HCT116 (cell line): Measurements from ENCODE around the gene HS6ST1. TPM values are rescaled to one million over a fixed set of nuclear protein-coding genes. Genes with fewer than 3 reads are reported as not detected.

Source experiments
- ATAC-seq: fragments of 200-7000 bp; cut with Tn5 transposase; 2 replicates; pipeline ENCODE4 v1.9.1; 2020; ENCODE audit warnings: mild to moderate bottlenecking, moderate library complexity
- BruUV-seq: library from RNA; stranded (reverse); fragments of 400-500 nt; replicated peaks from 2 replicates; lab custom pipeline; 2021; lab: Mats Ljungman, UMichigan
- CTCF ChIA-PET: fragments of 300-600 bp; sonication (Branson Sonifier 250); formaldehyde crosslinking; loops from one replicate; lab custom pipeline; 2021; ENCODE audit warnings: antibody characterized with exemption; lab: Charles Lee
- POLR2A ChIA-PET: fragments of 300-600, 350-600 bp; sonication (Branson Sonifier 250); formaldehyde crosslinking; loops from one replicate; lab custom pipeline; 2021; ENCODE audit warnings: antibody characterized with exemption; lab: Charles Lee
- RAD21 ChIA-PET, 2 experiments: fragments of 300-600 bp; sonication (Branson Sonifier 250); formaldehyde crosslinking; loops; one replicate each; lab custom pipeline; 2023; ENCODE audit warnings: low total read pairs in 2 of 2; ENCODE audit not compliant: uncharacterized antibody in 2 of 2, unreplicated experiment in 2 of 2, low non-redundant PET in 1 of 2; lab: Charles Lee
- DNase-seq: peaks from one replicate; pipeline ENCODE4 v3.0.0-alpha.2; 2010; ENCODE audit warnings: low read depth, low spot score
- H2AFZ ChIP-seq: fragments of 200-600 bp; shearing (Covaris generic), sonication (generic); 2 replicates; pipeline ENCODE4 v1.6.1; 2017; ENCODE audit warnings: low read depth, mixed run types, mixed read lengths, antibody characterized with exemption, low read length; ENCODE audit not compliant: poor library complexity, severe bottlenecking
- H3K27ac ChIP-seq: 2 replicates; pipeline ENCODE4 v1.5.1; 2012; ENCODE audit warnings: low read depth, low read length
- H3K27me3 ChIP-seq: fragments of 200-600 bp; sonication (generic); 2 replicates; pipeline ENCODE4 v1.6.1; 2016; ENCODE audit warnings: mixed run types, low read length, mixed read lengths; ENCODE audit not compliant: insufficient read depth
- H3K36me3 ChIP-seq, 2 experiments: fragments of 200-500 bp in 1 of 2; fragments of 200-600 bp in 1 of 2; sonication (Bioruptor generic) in 1 of 2; sonication (generic) in 1 of 2; 2 replicates each; pipeline versions ENCODE4 v1.5.1 to v1.6.1; 2014 to 2016; ENCODE audit warnings: low read length in 2 of 2, inconsistent platforms in 1 of 2, mixed read lengths in 1 of 2, mixed run types in 1 of 2; ENCODE audit not compliant: insufficient read depth in 2 of 2, control insufficient read depth in 1 of 2
- H3K4me1 ChIP-seq, 2 experiments: fragments of 200-600 bp in 1 of 2; sonication (generic) in 1 of 2; 2 replicates each; pipeline versions ENCODE4 v1.5.1 to v1.6.1; 2012 to 2017; ENCODE audit warnings: low read length in 2 of 2, inconsistent platforms in 1 of 2, mild to moderate bottlenecking in 1 of 2, mixed read lengths in 1 of 2, mixed run types in 1 of 2, moderate library complexity in 1 of 2; ENCODE audit not compliant: insufficient read depth in 2 of 2, control insufficient read depth in 1 of 2
- H3K4me2 ChIP-seq: fragments of 200-600 bp; sonication (generic); 2 replicates; pipeline ENCODE4 v1.6.1; 2017; ENCODE audit warnings: mixed run types, low read length, mixed read lengths
- H3K4me3 ChIP-seq, 2 experiments: fragments of 200-600 bp in 1 of 2; sonication (generic) in 1 of 2; replicated peaks in 1 of 2; 2 replicates each; pipeline ENCODE4 v1.5.1; 2011 to 2016; ENCODE audit warnings: low read length in 2 of 2, control low read depth in 1 of 2, low read depth in 1 of 2, mild to moderate bottlenecking in 1 of 2, mixed read lengths in 1 of 2, mixed run types in 1 of 2
- H3K79me2 ChIP-seq: fragments of 200-600 bp; sonication (generic); 2 replicates; pipeline ENCODE4 v1.6.1; 2017; ENCODE audit warnings: mild to moderate bottlenecking, mixed run types, low read length, moderate library complexity, mixed read lengths; ENCODE audit not compliant: insufficient read depth
- H3K9ac ChIP-seq: fragments of 200-600 bp; sonication (generic); 2 replicates; pipeline ENCODE4 v1.6.1; 2016; ENCODE audit warnings: low read length, mixed read lengths
- H3K9me2 ChIP-seq: fragments of 200-600 bp; sonication (generic), shearing (Covaris generic); 2 replicates; pipeline ENCODE4 v1.6.1; 2017; ENCODE audit warnings: mixed run types, mild to moderate bottlenecking, moderate library complexity; ENCODE audit not compliant: insufficient read depth
- H3K9me3 ChIP-seq, 2 experiments: fragments of 200-500 bp in 1 of 2; fragments of 200-600 bp in 1 of 2; sonication (Bioruptor generic) in 1 of 2; sonication (generic) in 1 of 2; 2 replicates each; pipeline ENCODE4 v1.6.1; 2014 to 2017; ENCODE audit warnings: low read length in 2 of 2, mixed read lengths in 2 of 2, inconsistent platforms in 1 of 2, low read depth in 1 of 2, mild to moderate bottlenecking in 1 of 2, mixed run types in 1 of 2, moderate library complexity in 1 of 2; ENCODE audit not compliant: control insufficient read depth in 1 of 2, insufficient read depth in 1 of 2
- H4K20me1 ChIP-seq: fragments of 200-600 bp; sonication (generic), shearing (Covaris generic); 2 replicates; pipeline ENCODE4 v1.6.1; 2017; ENCODE audit warnings: mixed run types, mild to moderate bottlenecking, moderate library complexity; ENCODE audit not compliant: insufficient read depth
- ATF3 ChIP-seq: IDR thresholded peaks from 2 replicates; pipeline ENCODE4 v1.6.1; 2012
- CBX3 ChIP-seq: IDR thresholded peaks from 2 replicates; pipeline ENCODE4 v1.6.1; 2012; ENCODE audit warnings: low read depth
- CTCF ChIP-seq, 3 experiments: fragments of 200-600 bp in 1 of 3; sonication (generic) in 1 of 3; IDR thresholded peaks in 2 of 3; conservative IDR thresholded peaks in 1 of 3; 2 replicates each; pipeline ENCODE4 v1.5.1; 2012 to 2017; ENCODE audit warnings: low read depth in 2 of 3, low read length in 2 of 3, antibody characterized with exemption in 1 of 3, borderline replicate concordance in 1 of 3, control low read depth in 1 of 3, mild to moderate bottlenecking in 1 of 3, mixed read lengths in 1 of 3, mixed run types in 1 of 3, moderate library complexity in 1 of 3; ENCODE audit not compliant: insufficient read depth in 1 of 3
- ELF1 ChIP-seq: IDR thresholded peaks from 2 replicates; pipeline ENCODE4 v1.6.1; 2012; ENCODE audit warnings: low read depth, borderline replicate concordance
- EZH2phosphoT487 ChIP-seq: fragments of 200-600 bp; IDR thresholded peaks from 2 replicates; pipeline ENCODE4 v1.6.1; 2018; ENCODE audit warnings: antibody characterized with exemption, borderline replicate concordance
- FOSL1 ChIP-seq: IDR thresholded peaks from 2 replicates; pipeline ENCODE4 v1.6.1; 2012; ENCODE audit warnings: low read depth
- POLR2A ChIP-seq: IDR thresholded peaks from 2 replicates; pipeline ENCODE4 v1.7.0; 2011; ENCODE audit warnings: borderline replicate concordance; ENCODE audit not compliant: insufficient read depth, insufficient read length; ENCODE audit errors: extremely low read depth
- RAD21 ChIP-seq: IDR thresholded peaks from 2 replicates; pipeline ENCODE4 v1.6.1; 2012; ENCODE audit warnings: low read depth, mild to moderate bottlenecking
- REST ChIP-seq: IDR thresholded peaks from 2 replicates; pipeline ENCODE4 v1.6.1; 2012; ENCODE audit warnings: low read depth
- SIN3A ChIP-seq: IDR thresholded peaks from 2 replicates; pipeline ENCODE4 v1.6.1; 2012; ENCODE audit warnings: low read depth
- SP1 ChIP-seq: IDR thresholded peaks from 2 replicates; pipeline ENCODE4 v1.6.1; 2012; ENCODE audit warnings: low read depth
- SRF ChIP-seq: IDR thresholded peaks from 2 replicates; pipeline ENCODE4 v1.6.1; 2012; ENCODE audit warnings: low read depth
- TCF7L2 ChIP-seq: IDR thresholded peaks from 2 replicates; pipeline ENCODE4 v1.7.0; 2011; ENCODE audit warnings: borderline replicate concordance, inconsistent platforms; ENCODE audit not compliant: insufficient read depth, insufficient read length; ENCODE audit errors: extremely low read depth
- YY1 ChIP-seq: IDR thresholded peaks from 2 replicates; pipeline ENCODE4 v1.6.1; 2011; ENCODE audit warnings: low read length, low read depth, moderate library complexity, mild to moderate bottlenecking; ENCODE audit not compliant: insufficient replicate concordance; ENCODE audit errors: extremely low read depth
- ZNF274 ChIP-seq: fragments of 200-500 bp; sonication (Bioruptor generic); IDR thresholded peaks from 2 replicates; pipeline ENCODE4 v1.6.1; 2014; ENCODE audit warnings: mild to moderate bottlenecking, low read depth, low read length, inconsistent platforms
- intact Hi-C: fragments of 100-400 bp; cut with micrococcal nuclease; formaldehyde crosslinking; loops from 2 replicates; pipeline ENCODE4 v1.10.0; 2022
- total RNA-seq: library from RNA; stranded (reverse); gene quantifications from one replicate; pipeline ENCODE4 v1.2.1, GENCODE V29; 2021; ENCODE audit not compliant: unreplicated experiment

The HS6ST1 gene
- total RNA-seq, 1 experiment from 2014 or later: 35.0 TPM

GRCh38 chr2:128310761-128311160, 7.9 kb downstream of the HS6ST1 start:
- H3K4me1 ChIP-seq: peaks cover 24 to 29% of the 10 kb centered on the region in 2 experiments
- no peak overlapping the region for H3K27ac ChIP-seq
- H4K20me1 ChIP-seq: no peaks in the 10 kb centered on the region; the same call in 1 of the 2 replicates
- H3K9me2 ChIP-seq: no peaks in the 10 kb centered on the region
- H3K4me2 ChIP-seq: no peak overlapping the region
- ChIA-PET RAD21 (no interaction called here), POLR2A (no interaction called here), CTCF (no interaction called here)
- H3K9ac ChIP-seq: no peak overlapping the region
- BruUV-seq: no TSS peak
- no peak for TF ChIP-seq SP1
- no peak for TF ChIP-seq YY1
- TF ChIP-seq SIN3A: no peak
- TF ChIP-seq ZNF274: no peak
- TF ChIP-seq ATF3: no peak
- H3K79me2 ChIP-seq: peaks cover 100% of the 10 kb centered on the region
- H2AFZ ChIP-seq: no peak overlapping the region
- DNase-seq (no peak), ATAC-seq (no peak)
- peaks cover 0 to 6% of the 10 kb centered on the region in 2 experiments; a peak in 3 of 4 replicates for H3K36me3 ChIP-seq
- intact Hi-C loops: loop anchor here (10.0 kb wide), 1 partner anchor 246 kb away; no protein-coding TSS in a partner anchor
- H3K27me3 ChIP-seq: no peaks in the 10 kb centered on the region
- H3K4me3 ChIP-seq: no peak overlapping the region
- H3K9me3 ChIP-seq: no peaks in the 10 kb centered on the region

- ChIA-PET RAD21 (no interaction called here), CTCF (no interaction called here), POLR2A (no interaction called here)
- H2AFZ ChIP-seq: no peak overlapping the region
- DNase-seq (no peak), ATAC-seq (no peak)
- H3K79me2 ChIP-seq: peaks cover 100% of the 10 kb centered on the region
- BruUV-seq: no TSS peak
- no peaks in the 10 kb centered on the region for H3K9me3 ChIP-seq
- no peak overlapping the region for H3K27ac ChIP-seq
- H3K4me3 ChIP-seq: no peak overlapping the region
- H3K27me3 ChIP-seq: no peaks in the 10 kb centered on the region
- no peak overlapping the region for H3K4me2 ChIP-seq
- no peaks in the 10 kb centered on the region for H3K9me2 ChIP-seq
- H3K9ac ChIP-seq: no peak overlapping the region
- peaks cover 0 to 6% of the 10 kb centered on the region in 2 experiments; a peak in 3 of 4 replicates for H3K36me3 ChIP-seq
- H4K20me1 ChIP-seq: peaks cover 3% of the 10 kb centered on the region; the same call in 1 of the 2 replicates
- intact Hi-C loops: loop anchor here (10.0 kb wide), 1 partner anchor 245 kb away; no protein-coding TSS in a partner anchor
- H3K4me1 ChIP-seq: peaks cover 30 to 34% of the 10 kb centered on the region in 2 experiments
- no peak for TF ChIP-seq RAD21
- TF ChIP-seq CTCF (IDR thresholded peaks at IDR 0.05 in 2 of 3, conservative IDR thresholded peaks at IDR 0.05 in 1 of 3; ENCODE audit: borderline replicate concordance in 1 of 3, insufficient read depth in 1 of 3, low read depth in 2 of 3, low read length in 2 of 3): no peak
- TF ChIP-seq REST: no peak
- TF ChIP-seq FOSL1: no peak
- no peak for TF ChIP-seq CBX3
- TF ChIP-seq EZH2phosphoT487: no peak
- TF ChIP-seq TCF7L2: no peak
- TF ChIP-seq POLR2A: no peak
- TF ChIP-seq YY1: no peak
- no peak for TF ChIP-seq ELF1
- no peak for TF ChIP-seq SRF
Measured at GRCh38 chr2:128310094-128310716, 8.5 kb downstream of the HS6ST1 start.
